ENCODE results near the gene APOA4. TPM values are rescaled to one million over a fixed set of nuclear protein-coding genes. Genes with fewer than 3 reads are reported as not detected.

Gene APOA4
- total RNA-seq, 2 experiments from 2014 or later, result not detected

GRCh38 chr11:116790167-116791001, 32.7 kb downstream of the APOA4 start:
- no peaks in the 10 kb centered on the region for H3K27me3 Mint-ChIP-seq

GRCh38 chr11:116788975-116789374, 34.1 kb downstream of the APOA4 start:
- H3K9me3 Mint-ChIP-seq, result no peaks in the 10 kb centered on the region
- H3K4me1 Mint-ChIP-seq, result peaks cover 36% of the 10 kb centered on the region
- H3K36me3 Mint-ChIP-seq, result peaks cover 23% of the 10 kb centered on the region
- H3K27ac Mint-ChIP-seq, result no peak overlapping the region
- H3K4me3 Mint-ChIP-seq, result peak overlapping the region; percentile 89
- no peak for DNase-seq
- H3K27me3 Mint-ChIP-seq, result no peaks in the 10 kb centered on the region

More at GRCh38 chr11:116790167-116791001, 32.7 kb downstream of the APOA4 start:
- H3K4me3 Mint-ChIP-seq, result no peak overlapping the region
- no peaks in the 10 kb centered on the region for H3K9me3 Mint-ChIP-seq
- H3K27ac Mint-ChIP-seq, result no peak overlapping the region
- H3K36me3 Mint-ChIP-seq, result peaks cover 9% of the 10 kb centered on the region
- peaks cover 29% of the 10 kb centered on the region for H3K4me1 Mint-ChIP-seq
- no peak for DNase-seq

GRCh38 chr11:116788534-116788933, 34.6 kb downstream of the APOA4 start:
- Mint-ChIP-seq H3K36me3 (peaks cover 23% of the 10 kb centered on the region), H3K27me3 (no peaks in the 10 kb centered on the region), H3K27ac (peak overlapping the region; percentile 86), H3K4me3 (peak overlapping the region; percentile 89), H3K4me1 (peaks cover 35% of the 10 kb centered on the region), H3K9me3 (no peaks in the 10 kb centered on the region)
- no peak for DNase-seq

GRCh38 chr11:116787786-116788486, 35.2 kb downstream of the APOA4 start, which contains the start of gene ZPR1:
Gene ZPR1 (minus strand): TSS chr11:116788023. CDS start chr11:116787990, 33 bp downstream.
- Mint-ChIP-seq H3K9me3 (no peaks in the 10 kb centered on the region), H3K4me1 (peaks cover 39% of the 10 kb centered on the region), H3K27me3 (no peaks in the 10 kb centered on the region), H3K4me3 (peak within 1 kb of the TSS; percentile 89), H3K27ac (peak within 1 kb of the TSS; percentile 86), H3K36me3 (peaks cover 23% of the 10 kb centered on the region)
- peak; percentile 82 for DNase-seq

GRCh38 chr11:116787436-116787785, 35.7 kb downstream of the APOA4 start:
- no peak for DNase-seq
- Mint-ChIP-seq H3K27me3 (no peaks in the 10 kb centered on the region), H3K27ac (peak overlapping the region; percentile 59), H3K36me3 (peaks cover 26% of the 10 kb centered on the region), H3K4me3 (peak overlapping the region; percentile 89), H3K9me3 (no peaks in the 10 kb centered on the region), H3K4me1 (peaks cover 44% of the 10 kb centered on the region)

GRCh38 chr11:116786966-116787365, 36.1 kb downstream of the APOA4 start:
- peaks cover 30% of the 10 kb centered on the region for H3K36me3 Mint-ChIP-seq
- DNase-seq, result no peak
- peak overlapping the region; percentile 89 for H3K4me3 Mint-ChIP-seq
- peaks cover 47% of the 10 kb centered on the region for H3K4me1 Mint-ChIP-seq
- H3K27me3 Mint-ChIP-seq, result no peaks in the 10 kb centered on the region
- H3K9me3 Mint-ChIP-seq, result no peaks in the 10 kb centered on the region
- H3K27ac Mint-ChIP-seq, result peak overlapping the region; percentile 59

GRCh38 chr11:116786326-116786725, 36.8 kb downstream of the APOA4 start:
- Mint-ChIP-seq H3K27ac (no peak overlapping the region), H3K27me3 (no peaks in the 10 kb centered on the region), H3K36me3 (peaks cover 32% of the 10 kb centered on the region), H3K4me3 (peak overlapping the region; percentile 89), H3K9me3 (no peaks in the 10 kb centered on the region), H3K4me1 (peaks cover 49% of the 10 kb centered on the region)
- no peak for DNase-seq

- Mint-ChIP-seq H3K4me1 (peaks cover 67% of the 10 kb centered on the region), H3K27me3 (no peaks in the 10 kb centered on the region), H3K36me3 (peaks cover 58% of the 10 kb centered on the region), H3K27ac (peak overlapping the region; percentile 55), H3K9me3 (no peaks in the 10 kb centered on the region), H3K4me3 (no peak overlapping the region)
- no peak for DNase-seq
Observed at GRCh38 chr11:116782728-116783127, 40.4 kb downstream of the APOA4 start.

GRCh38 chr11:116778556-116778955, 44.5 kb downstream of the APOA4 start:
- H3K4me3 Mint-ChIP-seq, result no peak overlapping the region
- peaks cover 49% of the 10 kb centered on the region for H3K36me3 Mint-ChIP-seq
- peak overlapping the region; percentile 72 for H3K27ac Mint-ChIP-seq
- no peaks in the 10 kb centered on the region for H3K27me3 Mint-ChIP-seq
- H3K4me1 Mint-ChIP-seq, result peaks cover 63% of the 10 kb centered on the region
- H3K9me3 Mint-ChIP-seq, result no peaks in the 10 kb centered on the region
- DNase-seq, result no peak

- no peaks in the 10 kb centered on the region for H3K27me3 Mint-ChIP-seq
- no peaks in the 10 kb centered on the region for H3K9me3 Mint-ChIP-seq
- peaks cover 43% of the 10 kb centered on the region for H3K36me3 Mint-ChIP-seq
- no peak overlapping the region for H3K4me3 Mint-ChIP-seq
- DNase-seq, result no peak
- H3K4me1 Mint-ChIP-seq, result peaks cover 52% of the 10 kb centered on the region
- H3K27ac Mint-ChIP-seq, result peak overlapping the region; percentile 69
Observed at GRCh38 chr11:116777056-116777455, 46.0 kb downstream of the APOA4 start.

- no peaks in the 10 kb centered on the region for H3K9me3 Mint-ChIP-seq
- H3K27me3 Mint-ChIP-seq, result no peaks in the 10 kb centered on the region
- H3K4me1 Mint-ChIP-seq, result peaks cover 55% of the 10 kb centered on the region
- H3K36me3 Mint-ChIP-seq, result peaks cover 47% of the 10 kb centered on the region
- DNase-seq, result no peak
- H3K4me3 Mint-ChIP-seq, result no peak overlapping the region
- H3K27ac Mint-ChIP-seq, result peak overlapping the region; percentile 69
Observed at GRCh38 chr11:116776522-116776984, 46.6 kb downstream of the APOA4 start.

GRCh38 chr11:116775975-116776374, 47.1 kb downstream of the APOA4 start:
- no peaks in the 10 kb centered on the region for H3K27me3 Mint-ChIP-seq
- H3K4me3 Mint-ChIP-seq, result no peak overlapping the region
- no peak for DNase-seq
- peaks cover 44% of the 10 kb centered on the region for H3K36me3 Mint-ChIP-seq
- no peaks in the 10 kb centered on the region for H3K9me3 Mint-ChIP-seq
- peaks cover 54% of the 10 kb centered on the region for H3K4me1 Mint-ChIP-seq
- peak overlapping the region; percentile 69 for H3K27ac Mint-ChIP-seq

GRCh38 chr11:116774661-116775060, 48.4 kb downstream of the APOA4 start:
- H3K4me1 Mint-ChIP-seq, result peaks cover 51% of the 10 kb centered on the region
- no peak overlapping the region for H3K27ac Mint-ChIP-seq
- H3K36me3 Mint-ChIP-seq, result peaks cover 49% of the 10 kb centered on the region
- H3K9me3 Mint-ChIP-seq, result no peaks in the 10 kb centered on the region
- H3K4me3 Mint-ChIP-seq, result no peak overlapping the region
- no peak for DNase-seq
- no peaks in the 10 kb centered on the region for H3K27me3 Mint-ChIP-seq

- Mint-ChIP-seq H3K4me3 (peak overlapping the region; percentile 98), H3K27ac (peak overlapping the region; percentile 96), H3K36me3 (peaks cover 44% of the 10 kb centered on the region), H3K4me1 (peaks cover 40% of the 10 kb centered on the region), H3K9me3 (no peaks in the 10 kb centered on the region), H3K27me3 (no peaks in the 10 kb centered on the region)
- no peak for DNase-seq
Observed at GRCh38 chr11:116773203-116774097, 49.7 kb downstream of the APOA4 start.

Data from activated naive CD8-positive, alpha-beta T cell treated with anti-CD3 and anti-CD28 coated beads for 36 hours (primary cell).